RWPE2 (cell line): ENCODE data around the gene FTO.

Experiments
- ATAC-seq: fragments of 200-7000 bp; cut with Tn5 transposase; 3 replicates; pipeline ENCODE4 v1.9.1; 2021; ENCODE audit warnings: low read depth
- DNase-seq: peaks from one replicate; pipeline ENCODE4 v3.0.0-alpha.2; 2020; ENCODE audit warnings: low spot score
- H3K27ac ChIP-seq: fragments of 450-650 bp; 2 replicates; pipeline ENCODE4 v1.5.1; 2017; ENCODE audit warnings: mild to moderate bottlenecking; ENCODE audit not compliant: poor library complexity, severe bottlenecking
- H3K27me3 ChIP-seq: fragments of 250-450 bp; sonication (Bioruptor Pico); 2 replicates; pipeline ENCODE4 v1.5.1; 2021; ENCODE audit warnings: mild to moderate bottlenecking, moderate library complexity; ENCODE audit not compliant: insufficient read depth, poor library complexity, severe bottlenecking
- H3K36me3 ChIP-seq: fragments of 250-450 bp; sonication (Bioruptor Pico); 2 replicates; pipeline ENCODE4 v1.5.1; 2020; ENCODE audit warnings: low read depth, mild to moderate bottlenecking, moderate library complexity
- H3K4me1 ChIP-seq: fragments of 250-450 bp; sonication (Bioruptor Pico); 2 replicates; pipeline ENCODE4 v1.5.1; 2021; ENCODE audit warnings: mild to moderate bottlenecking, moderate library complexity; ENCODE audit not compliant: insufficient read depth, poor library complexity, severe bottlenecking
- H3K4me3 ChIP-seq: fragments of 250-450 bp; sonication (Bioruptor Pico); 2 replicates; pipeline ENCODE4 v1.5.1; 2021; ENCODE audit warnings: mild to moderate bottlenecking, moderate library complexity; ENCODE audit not compliant: severe bottlenecking
- H3K9me3 ChIP-seq: fragments of 250-450 bp; sonication (Bioruptor Pico); 2 replicates; pipeline ENCODE4 v1.5.1; 2021; ENCODE audit warnings: mild to moderate bottlenecking, moderate library complexity; ENCODE audit not compliant: severe bottlenecking
- TF ChIP-seq, protein P1 (sequence below): fragments of 450-650 bp; IDR thresholded peaks from one replicate; pipeline ENCODE4 v1.5.1; 2017; ENCODE audit warnings: mild to moderate bottlenecking, moderate library complexity; ENCODE audit not compliant: poor library complexity, severe bottlenecking

Gene FTO

DNA sequence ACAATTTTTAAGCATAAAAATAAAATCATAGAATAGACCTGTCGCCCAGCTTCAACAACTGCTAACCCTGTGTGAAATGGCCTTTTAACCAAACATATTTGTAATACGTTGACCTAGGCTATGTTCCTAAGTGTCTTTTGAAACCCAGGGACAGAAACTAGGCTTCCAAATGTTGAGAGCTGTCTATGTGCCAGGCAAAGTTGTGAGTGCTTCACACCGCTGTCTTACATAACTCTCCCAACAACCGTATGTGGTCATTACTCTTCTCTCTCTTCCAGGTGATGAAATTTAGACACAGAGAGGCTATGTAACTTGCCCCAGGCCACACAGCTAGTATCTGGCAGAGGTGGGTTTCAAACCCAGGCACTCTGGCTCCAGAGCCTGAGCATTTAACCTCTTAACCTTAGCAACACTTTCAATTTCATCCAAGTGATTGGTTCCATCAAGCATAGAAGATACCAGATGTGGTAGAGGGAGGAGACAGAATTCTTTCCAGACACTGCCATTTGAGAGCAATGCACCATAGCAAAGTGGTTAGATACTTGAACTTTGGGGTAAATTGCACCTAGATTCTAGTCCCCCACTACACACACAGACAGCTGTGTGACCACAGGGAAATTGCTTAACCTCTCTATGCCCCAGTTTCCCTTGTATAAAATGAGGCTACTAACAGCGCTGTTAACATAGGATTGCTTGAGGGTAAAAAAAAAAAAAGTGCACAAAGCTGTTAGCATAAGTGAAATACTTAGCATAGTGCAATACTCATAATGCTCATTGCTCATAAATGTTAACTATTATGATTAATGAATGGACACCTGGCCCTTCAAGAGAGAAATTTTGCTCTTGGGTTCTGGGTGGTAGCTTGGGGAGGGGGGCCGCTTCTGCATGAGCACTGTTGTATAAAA is 422.0 kb downstream of the FTO start:
- no peak for ATAC-seq
- no peaks in the 10 kb centered on the region for H3K27me3 ChIP-seq
- no peaks in the 10 kb centered on the region for H3K36me3 ChIP-seq
- H3K4me1 ChIP-seq = no peaks in the 10 kb centered on the region
- no peak overlapping the region for H3K4me3 ChIP-seq
- no peaks in the 10 kb centered on the region for H3K9me3 ChIP-seq
- TF ChIP-seq, protein P1, sequence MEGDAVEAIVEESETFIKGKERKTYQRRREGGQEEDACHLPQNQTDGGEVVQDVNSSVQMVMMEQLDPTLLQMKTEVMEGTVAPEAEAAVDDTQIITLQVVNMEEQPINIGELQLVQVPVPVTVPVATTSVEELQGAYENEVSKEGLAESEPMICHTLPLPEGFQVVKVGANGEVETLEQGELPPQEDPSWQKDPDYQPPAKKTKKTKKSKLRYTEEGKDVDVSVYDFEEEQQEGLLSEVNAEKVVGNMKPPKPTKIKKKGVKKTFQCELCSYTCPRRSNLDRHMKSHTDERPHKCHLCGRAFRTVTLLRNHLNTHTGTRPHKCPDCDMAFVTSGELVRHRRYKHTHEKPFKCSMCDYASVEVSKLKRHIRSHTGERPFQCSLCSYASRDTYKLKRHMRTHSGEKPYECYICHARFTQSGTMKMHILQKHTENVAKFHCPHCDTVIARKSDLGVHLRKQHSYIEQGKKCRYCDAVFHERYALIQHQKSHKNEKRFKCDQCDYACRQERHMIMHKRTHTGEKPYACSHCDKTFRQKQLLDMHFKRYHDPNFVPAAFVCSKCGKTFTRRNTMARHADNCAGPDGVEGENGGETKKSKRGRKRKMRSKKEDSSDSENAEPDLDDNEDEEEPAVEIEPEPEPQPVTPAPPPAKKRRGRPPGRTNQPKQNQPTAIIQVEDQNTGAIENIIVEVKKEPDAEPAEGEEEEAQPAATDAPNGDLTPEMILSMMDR = no peak
- no peak overlapping the region for H3K27ac ChIP-seq
- no peak for DNase-seq

DNA sequence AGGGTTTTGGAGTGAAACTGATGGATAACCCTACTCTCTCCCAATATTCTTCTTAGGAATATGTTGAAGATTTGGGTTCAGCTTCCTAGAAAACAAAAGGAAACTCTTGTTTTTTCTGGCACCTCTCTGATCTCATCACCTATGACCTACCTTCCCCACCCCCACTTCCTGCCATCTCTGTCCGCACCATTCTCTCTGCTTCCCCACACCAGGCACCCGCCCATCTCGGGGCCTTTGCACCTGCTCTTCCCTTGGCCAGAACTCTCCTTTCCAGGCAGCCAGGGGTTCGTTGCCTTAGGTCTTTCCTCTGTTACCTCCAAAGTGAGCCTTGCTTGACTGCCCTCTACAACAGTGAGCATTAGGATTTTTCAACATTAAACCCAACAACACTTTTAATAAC is 423.0 kb downstream of the FTO start:
- Histone ChIP-seq H3K27me3 (no peaks in the 10 kb centered on the region), H3K9me3 (no peaks in the 10 kb centered on the region), H3K27ac (no peak overlapping the region), H3K4me3 (no peak overlapping the region), H3K36me3 (no peaks in the 10 kb centered on the region), H3K4me1 (no peaks in the 10 kb centered on the region)
- ATAC-seq (no peak), DNase-seq (no peak)
- TF ChIP-seq, protein P1 = no peak

DNA sequence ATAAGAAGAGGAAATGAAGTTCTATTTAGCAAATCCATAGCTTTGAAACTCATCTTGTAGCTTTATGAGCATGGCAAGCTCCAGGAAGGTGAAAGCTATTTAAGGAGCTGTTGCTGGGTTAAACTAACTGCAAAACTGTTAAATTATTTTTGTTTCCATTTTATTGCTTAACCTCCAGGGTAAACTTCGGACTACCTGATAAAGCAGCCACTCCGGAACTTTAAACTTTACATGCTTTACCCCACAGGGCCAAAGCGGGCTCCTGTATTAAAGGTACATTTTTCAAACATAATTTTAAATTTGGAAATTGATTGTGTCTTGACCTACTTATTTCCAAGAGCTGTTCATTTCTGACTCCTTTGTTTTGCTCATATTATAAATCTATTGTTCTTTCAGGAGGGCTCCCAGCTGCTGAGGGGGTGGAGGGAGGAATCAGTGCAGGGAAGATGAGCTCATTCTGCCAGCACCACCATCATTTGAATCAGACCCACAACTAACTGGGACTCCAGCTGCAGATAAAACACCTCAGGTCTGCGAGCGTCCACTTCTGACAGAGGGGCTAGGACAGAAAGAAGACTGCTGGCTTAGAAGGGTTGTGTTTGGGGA is 424.8 kb downstream of the FTO start:
- DNase-seq = no peak
- TF ChIP-seq, protein P1 = no peak
- no peaks in the 10 kb centered on the region for H3K4me1 ChIP-seq

DNA sequence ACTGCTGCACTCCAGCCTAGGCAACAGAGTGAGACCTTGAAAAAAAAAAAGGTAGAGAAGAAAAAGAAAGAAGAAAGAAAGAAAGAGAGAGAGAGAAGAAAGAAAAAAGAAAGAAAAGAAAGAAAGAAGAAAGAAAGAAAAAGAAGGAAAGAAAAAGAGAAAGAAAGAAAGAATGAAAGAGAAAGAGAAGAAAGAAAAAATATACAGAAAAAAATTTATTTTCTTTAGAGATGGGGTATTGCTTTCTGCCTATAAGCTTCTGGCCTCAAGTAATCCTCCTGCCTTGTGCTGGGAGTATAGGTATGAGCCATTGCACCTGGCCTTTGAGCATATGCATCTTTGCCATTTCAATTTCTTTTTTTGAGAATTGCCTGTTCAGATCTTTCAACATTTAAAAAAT is 425.9 kb downstream of the FTO start:
- Histone ChIP-seq H3K27ac (no peak overlapping the region), H3K36me3 (no peaks in the 10 kb centered on the region), H3K27me3 (no peaks in the 10 kb centered on the region), H3K9me3 (no peaks in the 10 kb centered on the region), H3K4me3 (no peak overlapping the region), H3K4me1 (no peaks in the 10 kb centered on the region)
- TF ChIP-seq, protein P1 = no peak
- DNase-seq (no peak), ATAC-seq (no peak)

More for the DNA sequence above, 424.8 kb downstream of the FTO start:
- Histone ChIP-seq H3K27me3 (no peaks in the 10 kb centered on the region), H3K4me3 (no peak overlapping the region), H3K27ac (no peak overlapping the region), H3K36me3 (no peaks in the 10 kb centered on the region), H3K9me3 (no peaks in the 10 kb centered on the region)
- no peak for ATAC-seq
